KMS-11 (cell line): Measurements from ENCODE around the gene GLI2.

Source experiments
- H2AFZ ChIP-seq: fragments of 200-600 bp; sonication (generic); 2 replicates; pipeline ENCODE4 v1.6.1; 2016; ENCODE audit warnings: antibody characterized with exemption, mixed run types, low read depth
- H3K27ac ChIP-seq: fragments of 200-600 bp; sonication (generic); 2 replicates; pipeline ENCODE4 v1.6.1; 2016; ENCODE audit warnings: mild to moderate bottlenecking, mixed run types
- H3K27me3 ChIP-seq: fragments of 200-600 bp; sonication (generic); 2 replicates; pipeline ENCODE4 v1.6.1; 2017; ENCODE audit warnings: mild to moderate bottlenecking, low read depth, mixed run types, moderate library complexity; ENCODE audit not compliant: insufficient read depth
- H3K36me3 ChIP-seq: fragments of 200-600 bp; sonication (generic); 2 replicates; pipeline ENCODE4 v1.6.1; 2017; ENCODE audit warnings: mild to moderate bottlenecking, mixed run types; ENCODE audit not compliant: insufficient read depth
- H3K4me1 ChIP-seq: fragments of 200-600 bp; sonication (generic); 2 replicates; pipeline ENCODE4 v1.6.1; 2016; ENCODE audit warnings: mild to moderate bottlenecking, low read depth, mixed run types; ENCODE audit not compliant: poor library complexity, severe bottlenecking
- H3K4me2 ChIP-seq: fragments of 200-600 bp; sonication (generic); 2 replicates; pipeline ENCODE4 v1.7.0; 2016; ENCODE audit warnings: mild to moderate bottlenecking, mixed run types
- H3K4me3 ChIP-seq: fragments of 200-600 bp; sonication (generic); IDR thresholded peaks from 2 replicates; pipeline ENCODE4 v1.6.1; 2017; ENCODE audit warnings: low read depth, low read length, mixed read lengths; ENCODE audit not compliant: insufficient read depth
- H3K79me2 ChIP-seq: fragments of 200-600 bp; sonication (generic); 2 replicates; pipeline ENCODE4 v1.6.1; 2016; ENCODE audit warnings: low read depth, mixed run types; ENCODE audit not compliant: insufficient read depth
- H3K9ac ChIP-seq: fragments of 200-600 bp; sonication (generic); 2 replicates; pipeline ENCODE4 v1.6.1; 2016; ENCODE audit warnings: mild to moderate bottlenecking, mixed run types
- H4K20me1 ChIP-seq: fragments of 200-600 bp; sonication (generic); 2 replicates; pipeline ENCODE4 v1.6.1; 2016; ENCODE audit warnings: mild to moderate bottlenecking, mixed run types; ENCODE audit not compliant: insufficient read depth
- TF ChIP-seq, protein P1 (sequence below): fragments of 200-600 bp; sonication (generic); conservative IDR thresholded peaks from 2 replicates; pipeline ENCODE4 v1.6.1; 2017; ENCODE audit warnings: low read depth, mild to moderate bottlenecking, antibody characterized with exemption, low read length, moderate library complexity, mixed read lengths

The GLI2 gene

DNA sequence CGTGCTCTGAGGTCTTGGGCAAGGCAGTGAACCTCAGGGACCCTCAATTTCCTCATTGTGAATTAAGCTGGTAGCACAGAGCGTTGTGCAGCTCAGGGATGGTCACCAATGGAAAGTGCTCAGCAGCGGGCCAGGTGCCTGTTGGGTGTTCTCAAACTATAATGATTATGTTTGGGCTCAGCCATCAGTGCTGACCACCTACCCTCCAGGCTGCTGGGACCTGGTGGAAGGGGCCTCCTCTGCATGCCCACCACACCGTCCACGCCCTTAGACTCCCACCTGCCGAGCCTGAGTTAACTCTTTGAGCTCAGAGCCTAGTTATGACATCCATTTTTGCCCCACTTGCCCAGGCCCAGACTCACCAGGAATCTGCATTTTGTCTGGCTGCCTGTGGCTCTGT lies 35.0 kb downstream of the GLI2 start:
- no peaks in the 10 kb centered on the region for H3K27me3 ChIP-seq
- H3K36me3 ChIP-seq = no peaks in the 10 kb centered on the region
- H3K79me2 ChIP-seq = no peaks in the 10 kb centered on the region
- H3K4me1 ChIP-seq = no peaks in the 10 kb centered on the region
- H4K20me1 ChIP-seq = no peaks in the 10 kb centered on the region
- no peak overlapping the region for H3K9ac ChIP-seq
- H3K27ac ChIP-seq = no peak overlapping the region
- no peak overlapping the region for H2AFZ ChIP-seq
- no peak overlapping the region for H3K4me2 ChIP-seq
- TF ChIP-seq, protein P1, sequence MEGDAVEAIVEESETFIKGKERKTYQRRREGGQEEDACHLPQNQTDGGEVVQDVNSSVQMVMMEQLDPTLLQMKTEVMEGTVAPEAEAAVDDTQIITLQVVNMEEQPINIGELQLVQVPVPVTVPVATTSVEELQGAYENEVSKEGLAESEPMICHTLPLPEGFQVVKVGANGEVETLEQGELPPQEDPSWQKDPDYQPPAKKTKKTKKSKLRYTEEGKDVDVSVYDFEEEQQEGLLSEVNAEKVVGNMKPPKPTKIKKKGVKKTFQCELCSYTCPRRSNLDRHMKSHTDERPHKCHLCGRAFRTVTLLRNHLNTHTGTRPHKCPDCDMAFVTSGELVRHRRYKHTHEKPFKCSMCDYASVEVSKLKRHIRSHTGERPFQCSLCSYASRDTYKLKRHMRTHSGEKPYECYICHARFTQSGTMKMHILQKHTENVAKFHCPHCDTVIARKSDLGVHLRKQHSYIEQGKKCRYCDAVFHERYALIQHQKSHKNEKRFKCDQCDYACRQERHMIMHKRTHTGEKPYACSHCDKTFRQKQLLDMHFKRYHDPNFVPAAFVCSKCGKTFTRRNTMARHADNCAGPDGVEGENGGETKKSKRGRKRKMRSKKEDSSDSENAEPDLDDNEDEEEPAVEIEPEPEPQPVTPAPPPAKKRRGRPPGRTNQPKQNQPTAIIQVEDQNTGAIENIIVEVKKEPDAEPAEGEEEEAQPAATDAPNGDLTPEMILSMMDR = no peak
- H3K4me3 ChIP-seq = no peak overlapping the region

DNA sequence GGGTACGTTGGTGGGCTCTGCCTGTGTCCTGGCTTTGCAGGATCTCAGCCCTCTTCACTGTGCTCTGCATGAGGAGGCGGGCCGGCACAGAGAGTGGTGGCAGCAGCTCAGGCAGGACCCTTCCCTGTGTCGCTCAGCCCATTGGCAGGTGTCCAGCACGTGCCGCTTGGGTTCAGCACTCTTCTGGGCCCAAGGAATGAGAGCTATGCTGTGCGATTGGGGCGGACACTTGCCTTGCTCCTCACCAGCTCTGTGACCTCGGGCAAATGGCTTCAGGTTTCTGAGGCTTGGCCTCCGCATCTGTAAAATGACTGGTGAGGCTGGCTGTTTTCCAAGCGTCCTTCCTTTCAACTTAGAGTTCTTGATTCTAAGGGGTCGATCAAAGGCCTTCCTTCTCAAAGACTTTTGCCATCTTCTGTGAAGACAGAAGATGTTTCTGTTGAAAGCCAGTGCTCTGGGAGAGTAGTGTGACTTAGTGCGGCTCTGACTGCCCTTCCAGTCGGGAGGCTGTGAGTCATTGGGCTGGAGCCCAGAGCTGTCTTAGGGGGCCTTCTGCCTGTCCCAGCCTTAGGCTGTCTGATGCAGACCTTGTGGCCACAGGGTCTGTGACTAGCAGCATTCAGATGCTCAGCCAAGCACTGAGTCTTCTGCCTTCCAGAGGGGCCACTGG lies 35.6 kb downstream of the GLI2 start:
- Histone ChIP-seq H3K9ac (no peak overlapping the region), H2AFZ (no peak overlapping the region), H4K20me1 (no peaks in the 10 kb centered on the region), H3K4me2 (no peak overlapping the region), H3K4me1 (no peaks in the 10 kb centered on the region), H3K79me2 (no peaks in the 10 kb centered on the region), H3K4me3 (no peak overlapping the region), H3K36me3 (no peaks in the 10 kb centered on the region), H3K27me3 (no peaks in the 10 kb centered on the region), H3K27ac (no peak overlapping the region)
- TF ChIP-seq, protein P1 = no peak

DNA sequence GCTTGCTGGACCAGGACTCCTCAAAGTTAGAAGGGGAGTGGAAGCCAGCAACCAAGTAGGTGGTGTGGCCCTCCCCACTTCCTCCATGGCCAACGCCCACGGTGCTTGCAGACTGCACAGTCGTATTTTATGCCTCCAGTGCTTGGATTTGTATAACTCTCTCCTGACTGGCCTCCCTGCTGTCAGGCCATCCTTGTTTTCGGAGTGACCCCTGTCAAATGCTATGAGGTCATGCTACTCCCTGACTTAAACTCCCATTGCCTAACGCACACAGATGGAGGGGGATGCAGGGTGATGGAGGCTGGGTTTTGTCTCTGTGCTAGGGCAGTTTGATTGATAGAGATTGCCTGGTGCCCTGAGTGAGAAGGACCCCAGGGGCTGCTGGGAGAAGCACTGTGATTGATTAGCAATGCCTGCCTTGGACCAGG lies 36.1 kb downstream of the GLI2 start:
- Histone ChIP-seq H3K27me3 (no peaks in the 10 kb centered on the region), H3K9ac (no peak overlapping the region), H4K20me1 (no peaks in the 10 kb centered on the region), H3K4me1 (no peaks in the 10 kb centered on the region), H2AFZ (no peak overlapping the region), H3K36me3 (no peaks in the 10 kb centered on the region), H3K4me2 (no peak overlapping the region), H3K27ac (no peak overlapping the region), H3K79me2 (no peaks in the 10 kb centered on the region), H3K4me3 (no peak overlapping the region)
- TF ChIP-seq, protein P1 = no peak

- Histone ChIP-seq H3K27me3 (no peaks in the 10 kb centered on the region), H4K20me1 (no peaks in the 10 kb centered on the region), H3K9ac (no peak overlapping the region), H3K4me1 (no peaks in the 10 kb centered on the region), H3K27ac (no peak overlapping the region), H3K79me2 (no peaks in the 10 kb centered on the region), H3K36me3 (no peaks in the 10 kb centered on the region), H2AFZ (no peak overlapping the region), H3K4me2 (no peak overlapping the region), H3K4me3 (no peak overlapping the region)
- TF ChIP-seq, protein P1 = no peak
Observed at GRCh38 chr2:120772261-120772660, 36.6 kb downstream of the GLI2 start.
